ENCODE data around the gene FGD4.

Gene FGD4

DNA sequence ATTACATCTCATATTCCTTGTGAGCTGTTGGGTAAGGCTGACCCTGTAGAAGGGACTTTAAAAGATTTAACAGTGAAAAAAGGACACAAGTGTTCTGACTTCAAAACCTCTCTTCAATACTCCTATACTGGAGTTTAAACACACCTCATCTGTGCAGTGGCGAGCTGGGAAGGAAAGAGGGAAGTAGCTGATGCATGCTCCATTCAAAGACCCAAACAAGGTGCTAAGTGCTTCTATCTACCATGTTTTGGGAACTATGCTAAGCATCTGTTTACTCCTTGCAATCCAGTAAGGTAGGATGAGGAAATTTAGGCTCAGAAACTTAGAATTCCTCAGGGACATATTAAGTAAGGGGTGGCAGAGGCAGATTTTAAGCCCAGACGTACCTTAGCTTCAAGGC, 263.3 kb downstream of the FGD4 start:
- H4K91ac ChIP-seq (ENCODE audit: low read length): no peak overlapping the region
- no peak overlapping the region for H3K14ac ChIP-seq (ENCODE audit: low read length in 2 of 2)
- H3K4me2 ChIP-seq (ENCODE audit: low read length, poor library complexity, severe bottlenecking): no peak overlapping the region
- H2AK5ac ChIP-seq (ENCODE audit: low read length, severe bottlenecking): no peak overlapping the region
- H2BK12ac ChIP-seq (ENCODE audit: low read length in 2 of 2): no peak overlapping the region
- no peaks in the 10 kb centered on the region for H3K27me3 ChIP-seq (ENCODE audit: control insufficient read depth in 1 of 2, insufficient read depth in 1 of 2, low read length in 2 of 2)
- 93% methylated on average over 2 of the region's 2 CpGs for WGBS
- no peak overlapping the region for H2BK15ac ChIP-seq (ENCODE audit: low read depth, poor library complexity, severe bottlenecking)
- H2BK120ac ChIP-seq (ENCODE audit: low read depth, low read length): no peak overlapping the region
- H3K27ac ChIP-seq (ENCODE audit: low read length, poor library complexity, severe bottlenecking): no peak overlapping the region
- no peak overlapping the region for H3K4ac ChIP-seq (ENCODE audit: low read depth in 1 of 2, low read length in 2 of 2)
- no peak overlapping the region for H3K4me3 ChIP-seq (ENCODE audit: insufficient read depth in 1 of 2, low read depth in 1 of 2, low read length in 2 of 2)
- no peak overlapping the region for H3K18ac ChIP-seq (ENCODE audit: low read depth in 1 of 2, low read length in 2 of 2)
- H3K4me1 ChIP-seq (ENCODE audit: control insufficient read depth, insufficient read depth, low read depth, low read length): no peaks in the 10 kb centered on the region
- H4K8ac ChIP-seq (ENCODE audit: low read length): no peak overlapping the region
- no peak overlapping the region for H3K9ac ChIP-seq (ENCODE audit: low read length)
- H3K36me3 ChIP-seq (ENCODE audit: control insufficient read depth in 1 of 2, insufficient read depth in 2 of 2, low read depth in 1 of 2, low read length in 2 of 2): no peaks in the 10 kb centered on the region
- no peak for DNase-seq
- no peak overlapping the region for H2BK5ac ChIP-seq (ENCODE audit: low read depth, low read length, poor library complexity, severe bottlenecking)
- H3K23ac ChIP-seq (ENCODE audit: low read length in 2 of 2): no peak overlapping the region
- H3K9me3 ChIP-seq (ENCODE audit: control insufficient read depth, low read length): no peaks in the 10 kb centered on the region
- H3K79me1 ChIP-seq (replicated peaks; ENCODE audit: low read length, poor library complexity, severe bottlenecking): no peaks in the 10 kb centered on the region
- no peak overlapping the region for H2AFZ ChIP-seq (ENCODE audit: low read depth, low read length)

DNA sequence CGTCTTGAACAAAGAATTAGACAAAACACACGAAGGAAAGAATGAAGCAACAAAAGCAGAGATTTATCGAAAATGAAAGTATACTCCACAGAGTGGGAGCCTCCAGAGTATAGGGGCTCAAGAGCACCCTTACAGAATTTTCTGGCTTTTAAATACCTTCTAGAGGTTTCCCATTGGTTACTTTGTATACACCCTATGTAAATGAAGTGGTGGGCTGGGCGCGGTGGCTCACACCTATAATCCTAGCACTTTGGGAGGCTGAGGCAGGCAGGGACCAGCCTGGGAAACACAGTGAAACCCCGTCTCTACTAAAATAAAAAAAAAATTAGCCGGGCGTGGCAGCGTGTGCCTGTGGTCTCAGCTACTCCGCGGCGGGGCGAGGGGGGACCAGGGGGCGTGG, 266.7 kb downstream of the FGD4 start:
- Histone ChIP-seq H3K36me3 (ENCODE audit: control insufficient read depth in 1 of 2, insufficient read depth in 2 of 2, low read depth in 1 of 2, low read length in 2 of 2) (no peaks in the 10 kb centered on the region), H3K23ac (ENCODE audit: low read length in 2 of 2) (no peak overlapping the region), H3K14ac (ENCODE audit: low read length in 2 of 2) (no peak overlapping the region), H2BK15ac (ENCODE audit: low read depth, poor library complexity, severe bottlenecking) (no peak overlapping the region), H2BK120ac (ENCODE audit: low read depth, low read length) (no peak overlapping the region), H3K4me2 (ENCODE audit: low read length, poor library complexity, severe bottlenecking) (no peak overlapping the region), H3K9ac (ENCODE audit: low read length) (no peak overlapping the region), H3K27me3 (ENCODE audit: control insufficient read depth in 1 of 2, insufficient read depth in 1 of 2, low read length in 2 of 2) (no peaks in the 10 kb centered on the region), H4K8ac (ENCODE audit: low read length) (no peak overlapping the region), H2BK12ac (ENCODE audit: low read length in 2 of 2) (no peak overlapping the region), H2BK5ac (ENCODE audit: low read depth, low read length, poor library complexity, severe bottlenecking) (no peak overlapping the region), H2AK5ac (ENCODE audit: low read length, severe bottlenecking) (no peak overlapping the region), H4K91ac (ENCODE audit: low read length) (no peak overlapping the region), H2AFZ (ENCODE audit: low read depth, low read length) (no peak overlapping the region), H3K27ac (ENCODE audit: low read length, poor library complexity, severe bottlenecking) (no peak overlapping the region), H3K4ac (ENCODE audit: low read depth in 1 of 2, low read length in 2 of 2) (no peak overlapping the region), H3K18ac (ENCODE audit: low read depth in 1 of 2, low read length in 2 of 2) (no peak overlapping the region), H3K4me3 (ENCODE audit: insufficient read depth in 1 of 2, low read depth in 1 of 2, low read length in 2 of 2) (no peak overlapping the region), H3K9me3 (ENCODE audit: control insufficient read depth, low read length) (peaks cover 10% of the 10 kb centered on the region), H3K79me1 (replicated peaks; ENCODE audit: low read length, poor library complexity, severe bottlenecking) (no peaks in the 10 kb centered on the region), H3K4me1 (ENCODE audit: control insufficient read depth, insufficient read depth, low read depth, low read length) (no peaks in the 10 kb centered on the region)
- WGBS: 94% methylated on average over 14 of the region's 14 CpGs
- DNase-seq: no peak

DNA sequence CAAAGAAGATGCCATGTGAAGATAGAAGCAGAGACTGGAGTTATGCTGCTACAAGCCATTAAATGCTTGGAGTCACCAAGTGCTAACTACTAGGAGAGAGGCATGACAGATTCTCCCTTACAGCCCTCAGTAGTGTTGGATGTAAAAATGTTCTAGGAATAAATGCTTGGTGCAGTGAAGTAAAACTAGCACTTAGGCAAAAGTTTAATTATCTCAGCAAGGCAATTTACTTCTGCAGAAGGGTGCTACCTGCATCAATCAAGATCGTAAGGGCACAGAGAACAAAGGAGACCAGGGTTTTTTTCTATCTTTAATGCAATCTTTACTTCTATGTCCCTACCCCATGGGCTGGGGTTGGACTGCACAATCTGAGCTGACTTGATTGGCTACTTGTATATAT, 270.2 kb downstream of the FGD4 start:
- Histone ChIP-seq H3K4me2 (ENCODE audit: low read length, poor library complexity, severe bottlenecking) (no peak overlapping the region), H3K9me3 (ENCODE audit: control insufficient read depth, low read length) (peaks cover 10% of the 10 kb centered on the region), H2AFZ (ENCODE audit: low read depth, low read length) (no peak overlapping the region), H3K79me1 (replicated peaks; ENCODE audit: low read length, poor library complexity, severe bottlenecking) (no peaks in the 10 kb centered on the region), H3K27ac (ENCODE audit: low read length, poor library complexity, severe bottlenecking) (no peak overlapping the region), H3K18ac (ENCODE audit: low read depth in 1 of 2, low read length in 2 of 2) (no peak overlapping the region), H3K4me3 (ENCODE audit: insufficient read depth in 1 of 2, low read depth in 1 of 2, low read length in 2 of 2) (no peak overlapping the region), H3K4ac (ENCODE audit: low read depth in 1 of 2, low read length in 2 of 2) (no peak overlapping the region), H2BK15ac (ENCODE audit: low read depth, poor library complexity, severe bottlenecking) (no peak overlapping the region), H2BK5ac (ENCODE audit: low read depth, low read length, poor library complexity, severe bottlenecking) (no peak overlapping the region), H3K9ac (ENCODE audit: low read length) (no peak overlapping the region), H3K27me3 (ENCODE audit: control insufficient read depth in 1 of 2, insufficient read depth in 1 of 2, low read length in 2 of 2) (no peaks in the 10 kb centered on the region), H3K4me1 (ENCODE audit: control insufficient read depth, insufficient read depth, low read depth, low read length) (no peaks in the 10 kb centered on the region), H3K36me3 (ENCODE audit: control insufficient read depth in 1 of 2, insufficient read depth in 2 of 2, low read depth in 1 of 2, low read length in 2 of 2) (no peaks in the 10 kb centered on the region), H4K8ac (ENCODE audit: low read length) (no peak overlapping the region), H2AK5ac (ENCODE audit: low read length, severe bottlenecking) (no peak overlapping the region), H4K91ac (ENCODE audit: low read length) (no peak overlapping the region), H3K14ac (ENCODE audit: low read length in 2 of 2) (no peak overlapping the region), H2BK120ac (ENCODE audit: low read depth, low read length) (no peak overlapping the region), H2BK12ac (ENCODE audit: low read length in 2 of 2) (no peak overlapping the region), H3K23ac (ENCODE audit: low read length in 2 of 2) (no peak overlapping the region)
- WGBS: 82% methylated on average over 1 of the region's 1 CpG
- no peak for DNase-seq

DNA sequence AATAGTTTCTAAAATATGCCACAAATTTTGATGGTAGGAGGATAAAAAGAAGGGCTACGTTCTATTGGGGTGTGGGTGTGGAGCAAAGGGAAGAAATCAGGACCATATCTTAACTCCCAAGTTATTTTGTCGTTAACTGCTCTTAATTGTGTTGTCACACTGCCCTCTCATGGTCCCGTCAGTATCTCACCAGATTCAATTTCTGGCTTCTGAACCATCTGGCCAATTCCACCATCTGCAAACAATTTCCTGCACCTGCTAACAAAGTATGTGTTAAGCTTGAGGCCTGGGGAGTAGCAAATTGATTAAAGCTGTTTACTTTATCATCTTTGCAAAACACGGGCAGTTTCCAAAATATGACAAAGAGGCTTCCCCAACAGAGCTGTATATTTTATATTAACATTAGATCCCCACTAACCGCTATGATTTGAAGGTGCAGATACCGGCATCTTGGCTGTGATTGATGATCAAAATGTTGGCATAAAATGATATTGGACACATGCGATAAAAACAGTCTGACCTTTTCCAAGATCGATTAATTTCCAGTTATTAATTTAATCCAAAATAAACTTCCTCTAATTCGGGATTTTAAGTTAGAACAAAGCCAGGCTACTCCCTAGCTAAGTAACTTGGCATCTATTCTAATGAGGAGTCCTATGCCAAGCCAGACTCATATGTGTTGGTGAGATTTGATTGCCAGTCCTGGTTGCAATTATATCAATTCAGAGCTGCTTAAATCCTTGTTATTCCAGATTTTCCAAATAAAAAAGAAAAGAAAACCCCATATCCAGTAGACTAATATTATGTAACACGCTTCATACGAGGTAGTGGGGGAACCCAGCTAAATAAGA, 272.8 kb downstream of the FGD4 start:
- Histone ChIP-seq H2BK120ac (ENCODE audit: low read depth, low read length) (no peak overlapping the region), H2BK5ac (ENCODE audit: low read depth, low read length, poor library complexity, severe bottlenecking) (no peak overlapping the region), H3K18ac (ENCODE audit: low read depth in 1 of 2, low read length in 2 of 2) (no peak overlapping the region)

More for the DNA sequence above, 272.8 kb downstream of the FGD4 start:
- no peaks in the 10 kb centered on the region for H3K79me1 ChIP-seq (replicated peaks; ENCODE audit: low read length, poor library complexity, severe bottlenecking)
- no peak overlapping the region for H3K4ac ChIP-seq (ENCODE audit: low read depth in 1 of 2, low read length in 2 of 2)
- 83% methylated on average over 3 of the region's 11 CpGs for WGBS
- peaks cover 10% of the 10 kb centered on the region for H3K9me3 ChIP-seq (ENCODE audit: control insufficient read depth, low read length)
- H4K8ac ChIP-seq (ENCODE audit: low read length): no peak overlapping the region
- H2BK15ac ChIP-seq (ENCODE audit: low read depth, poor library complexity, severe bottlenecking): no peak overlapping the region
- no peak overlapping the region for H3K27ac ChIP-seq (ENCODE audit: low read length, poor library complexity, severe bottlenecking)
- DNase-seq: peak; percentile 65
- no peak overlapping the region for H3K23ac ChIP-seq (ENCODE audit: low read length in 2 of 2)
- H3K27me3 ChIP-seq (ENCODE audit: control insufficient read depth in 1 of 2, insufficient read depth in 1 of 2, low read length in 2 of 2): no peaks in the 10 kb centered on the region
- no peak overlapping the region for H3K9ac ChIP-seq (ENCODE audit: low read length)
- no peaks in the 10 kb centered on the region for H3K4me1 ChIP-seq (ENCODE audit: control insufficient read depth, insufficient read depth, low read depth, low read length)
- H3K4me2 ChIP-seq (ENCODE audit: low read length, poor library complexity, severe bottlenecking): no peak overlapping the region
- no peak overlapping the region for H3K14ac ChIP-seq (ENCODE audit: low read length in 2 of 2)
- no peak overlapping the region for H4K91ac ChIP-seq (ENCODE audit: low read length)
- H3K36me3 ChIP-seq (ENCODE audit: control insufficient read depth in 1 of 2, insufficient read depth in 2 of 2, low read depth in 1 of 2, low read length in 2 of 2): no peaks in the 10 kb centered on the region
- no peak overlapping the region for H2AFZ ChIP-seq (ENCODE audit: low read depth, low read length)
- H2AK5ac ChIP-seq (ENCODE audit: low read length, severe bottlenecking): no peak overlapping the region
- H2BK12ac ChIP-seq (ENCODE audit: low read length in 2 of 2): no peak overlapping the region
- no peak overlapping the region for H3K4me3 ChIP-seq (ENCODE audit: insufficient read depth in 1 of 2, low read depth in 1 of 2, low read length in 2 of 2)
